A673 (cell line): ENCODE data around the gene EXT2. TPM values are rescaled to one million over a fixed set of nuclear protein-coding genes. Genes with fewer than 3 reads are reported as not detected.
A peak's percentile ranks its signal among the peaks of the same experiment; 100 is the strongest.

ENCODE experiments used
- BruUV-seq: library from RNA; stranded (reverse); fragments of 400-500 nt; replicated peaks from 2 replicates; lab custom pipeline; 2021; lab: Mats Ljungman, UMichigan
- CTCF ChIA-PET: fragments of 300-600 bp; sonication (Branson Sonifier 250); formaldehyde crosslinking; loops from one replicate; lab custom pipeline; 2022; ENCODE audit warnings: antibody characterized with exemption; lab: Charles Lee
- POLR2A ChIA-PET: fragments of 300-600 bp; sonication (Branson Sonifier 250); formaldehyde crosslinking; loops from one replicate; lab custom pipeline; 2022; ENCODE audit warnings: antibody characterized with exemption; ENCODE audit not compliant: low non-redundant PET; lab: Charles Lee
- DNase-seq: peaks from one replicate; pipeline ENCODE4 v3.0.0-alpha.2; 2015; ENCODE audit warnings: low spot score
- H3K27ac ChIP-seq: fragments of 200-600 bp; sonication (generic); 2 replicates; pipeline ENCODE4 v1.5.1; 2016; ENCODE audit warnings: mixed run types, low read depth, mild to moderate bottlenecking, mixed read lengths, antibody characterized with exemption, low read length; ENCODE audit not compliant: poor library complexity, severe bottlenecking
- H3K27me3 ChIP-seq: fragments of 200-600 bp; sonication (generic); replicated peaks from 2 replicates; pipeline ENCODE4 v1.6.1; 2017; ENCODE audit warnings: mixed run types, low read depth, mild to moderate bottlenecking, mixed read lengths, antibody characterized with exemption, low read length; ENCODE audit not compliant: insufficient read depth, poor library complexity
- H3K36me3 ChIP-seq: fragments of 200-600 bp; sonication (generic); 2 replicates; pipeline ENCODE4 v1.6.1; 2016; ENCODE audit warnings: mixed run types, mild to moderate bottlenecking, mixed read lengths, antibody characterized with exemption, low read length; ENCODE audit not compliant: insufficient read depth, poor library complexity, severe bottlenecking
- H3K4me1 ChIP-seq: fragments of 200-600 bp; sonication (generic); 2 replicates; pipeline ENCODE4 v1.6.1; 2017; ENCODE audit warnings: mixed run types, mild to moderate bottlenecking, mixed read lengths, antibody characterized with exemption, low read length; ENCODE audit not compliant: insufficient read depth, poor library complexity, severe bottlenecking
- H3K4me3 ChIP-seq: fragments of 200-600 bp; sonication (generic); 2 replicates; pipeline ENCODE4 v1.5.1; 2016; ENCODE audit warnings: low read depth, mixed run types, mild to moderate bottlenecking, mixed read lengths, low read length; ENCODE audit not compliant: poor library complexity, severe bottlenecking
- H3K9me3 ChIP-seq: fragments of 200-600 bp; sonication (generic); 2 replicates; pipeline ENCODE4 v1.6.1; 2016; ENCODE audit warnings: mixed run types, low read depth, mild to moderate bottlenecking, mixed read lengths, antibody characterized with exemption, low read length; ENCODE audit not compliant: poor library complexity, severe bottlenecking
- CTCF ChIP-seq: fragments of 300-800, 200-600 bp; sonication (generic); conservative IDR thresholded peaks from 2 replicates; pipeline ENCODE4 v1.5.1; 2017; ENCODE audit warnings: low read depth, mild to moderate bottlenecking, antibody characterized with exemption, low read length, moderate library complexity, mixed read lengths
- EZH2 ChIP-seq: fragments of 200-600 bp; sonication (generic); IDR thresholded peaks from 2 replicates; pipeline ENCODE4 v1.6.1; 2017; ENCODE audit warnings: borderline replicate concordance, low read depth, mild to moderate bottlenecking, mixed read lengths, antibody characterized with exemption, low read length; ENCODE audit not compliant: poor library complexity, severe bottlenecking
- intact Hi-C: fragments of 100-400 bp; cut with micrococcal nuclease; formaldehyde crosslinking; loops from one replicate; pipeline ENCODE4 v1.10.0; 2022; ENCODE audit not compliant: unreplicated experiment
- total RNA-seq: library from RNA; stranded (reverse); gene quantifications from 2 replicates; pipeline ENCODE4 v1.2.3, GENCODE V29; 2021

The EXT2 gene
- total RNA-seq, 1 experiment from 2014 or later, result 123 TPM

GRCh38 chr11:44267006-44267749, 171.7 kb downstream of the EXT2 start:
- ChIA-PET CTCF (interaction anchor here (0.8 kb wide), 1 partner anchor 848 kb away, joined by 3 read pairs; no protein-coding TSS in a partner anchor), POLR2A (interaction anchor here (0.6 kb wide), 1 partner anchor 150 kb away, joined by 3 read pairs; no protein-coding TSS in a partner anchor)
- Histone ChIP-seq H3K27me3 (no peaks in the 10 kb centered on the region), H3K9me3 (no peaks in the 10 kb centered on the region), H3K4me1 (no peaks in the 10 kb centered on the region), H3K27ac (no peak overlapping the region), H3K36me3 (peaks cover 100% of the 10 kb centered on the region), H3K4me3 (no peak overlapping the region)
- intact Hi-C loops, result no loop called here
- TF ChIP-seq EZH2 (no peak), CTCF (no peak)
- BruUV-seq, result no TSS peak
- no peak for DNase-seq

- H3K4me1 ChIP-seq, result no peaks in the 10 kb centered on the region
- peaks cover 99% of the 10 kb centered on the region for H3K36me3 ChIP-seq
- intact Hi-C loops, result no loop called here
- no peak overlapping the region for H3K27ac ChIP-seq
- H3K27me3 ChIP-seq, result no peaks in the 10 kb centered on the region
- no TSS peak for BruUV-seq
- no peak overlapping the region for H3K4me3 ChIP-seq
- POLR2A ChIA-PET, result interaction anchor here (0.6 kb wide), 1 partner anchor 151 kb away, joined by 3 read pairs; no protein-coding TSS in a partner anchor
- H3K9me3 ChIP-seq, result no peaks in the 10 kb centered on the region
- TF ChIP-seq EZH2 (no peak), CTCF (no peak)
- CTCF ChIA-PET, result no interaction called here
- DNase-seq, result no peak
Observed at GRCh38 chr11:44267750-44268613, 172.5 kb downstream of the EXT2 start.

GRCh38 chr11:44268614-44269080, 173.2 kb downstream of the EXT2 start:
- Histone ChIP-seq H3K27ac (peak overlapping the region; percentile 10), H3K36me3 (peaks cover 99% of the 10 kb centered on the region), H3K4me1 (no peaks in the 10 kb centered on the region), H3K9me3 (no peaks in the 10 kb centered on the region), H3K27me3 (no peaks in the 10 kb centered on the region), H3K4me3 (no peak overlapping the region)
- ChIA-PET CTCF (no interaction called here), POLR2A (no interaction called here)
- DNase-seq, result no peak
- intact Hi-C loops, result no loop called here
- no peak for TF ChIP-seq CTCF
- no peak for TF ChIP-seq EZH2
- no TSS peak for BruUV-seq
